PC-9 (cell line): Measurements from ENCODE around the gene TRABD2B.

Source experiments
- CTCF ChIP-seq: fragments of 200-600 bp; sonication (generic); conservative IDR thresholded peaks from 2 replicates; pipeline ENCODE4 v1.6.1; 2017; ENCODE audit warnings: mixed run types, antibody characterized with exemption, mild to moderate bottlenecking, moderate library complexity
- EZH2 ChIP-seq: fragments of 200-600 bp; sonication (generic); IDR thresholded peaks from 2 replicates; pipeline ENCODE4 v1.8.0; 2017; ENCODE audit warnings: antibody characterized with exemption, low read depth

GRCh38 chr1:47886141-47886540, 111.0 kb downstream of the TRABD2B start:
- TF ChIP-seq CTCF: no peak
- TF ChIP-seq EZH2: no peak
